Spleen (tissue), 11 donors: ENCODE measurements around the gene DYNLT1. TPM values are rescaled to one million over a fixed set of nuclear protein-coding genes. Genes with fewer than 3 reads are reported as not detected.

Experiments
- DNase-seq: peaks from one replicate; pipeline ENCODE4 v3.0.0-alpha.2; 2020
- H3K27ac ChIP-seq, 8 donors: fragments of 200-600 bp; sonication (generic) in 7 of 8; 1 replicate in 4 of 8; 2 replicates in 4 of 8; pipeline versions ENCODE4 v1.5.0 to v1.8.0; 2016 to 2021; ENCODE audit warnings: inconsistent platforms in 4 of 8, mild to moderate bottlenecking in 4 of 8, moderate library complexity in 1 of 8
- H3K27me3 ChIP-seq, 7 donors: fragments of 200-600 bp; sonication (generic) in 6 of 7; replicated peaks in 1 of 7; 1 replicate in 4 of 7; 2 replicates in 3 of 7; pipeline versions ENCODE4 v1.5.0 to v1.8.0; 2016 to 2021; ENCODE audit warnings: inconsistent platforms in 3 of 7, mild to moderate bottlenecking in 1 of 7
- H3K36me3 ChIP-seq, 6 donors: fragments of 200-600 bp; sonication (generic) in 5 of 6; 1 replicate in 4 of 6; 2 replicates in 2 of 6; pipeline versions ENCODE4 v1.5.0 to v1.8.0; 2016 to 2021; ENCODE audit warnings: inconsistent platforms in 2 of 6
- H3K4me1 ChIP-seq, 6 donors: fragments of 200-600 bp; sonication (generic) in 5 of 6; 1 replicate in 3 of 6; 2 replicates in 3 of 6; pipeline versions ENCODE4 v1.5.0 to v1.8.0; 2016 to 2021; ENCODE audit warnings: inconsistent platforms in 3 of 6
- H3K4me3 ChIP-seq, 8 donors: fragments of 200-600 bp; sonication (generic) in 7 of 8; 1 replicate in 4 of 8; 2 replicates in 4 of 8; pipeline versions ENCODE4 v1.5.0 to v1.8.0; 2016 to 2021; ENCODE audit warnings: inconsistent platforms in 4 of 8, mild to moderate bottlenecking in 4 of 8, moderate library complexity in 2 of 8
- H3K9me3 ChIP-seq, 8 donors: fragments of 200-600 bp; sonication (generic) in 7 of 8; 1 replicate in 4 of 8; 2 replicates in 4 of 8; pipeline versions ENCODE4 v1.5.0 to v1.8.0; 2016 to 2021; ENCODE audit warnings: inconsistent platforms in 4 of 8
- POLR2A ChIP-seq, 3 donors: fragments of 450-650 bp; IDR thresholded peaks; one replicate each; pipeline ENCODE4 v1.5.1; 2017; ENCODE audit warnings: antibody characterized with exemption in 3 of 3, mild to moderate bottlenecking in 1 of 3
- POLR2AphosphoS5 ChIP-seq, 3 donors: sonication (generic); formaldehyde crosslinking; IDR thresholded peaks; one replicate each; pipeline ENCODE4 v1.5.1; 2017; ENCODE audit warnings: antibody characterized with exemption in 3 of 3
- WGBS, 5 donors: extraction: QIAGEN DNeasy Blood & Tissue Kit in 3 of 5; methylation state at CpG; one replicate each; pipeline versions ENCODE4 v1.1.5 to v1.1.7; 2013 to 2018; 5-methylcytosine and 5-hydroxymethylcytosine counted together
- intact Hi-C: fragments of 100-400 bp; cut with DNase I; formaldehyde crosslinking; loops from one replicate; pipeline ENCODE4 v1.15.0; 2023; ENCODE audit warnings: low total_unique reads
- microRNA-seq, 3 donors: library from miRNA; unstranded; fragments of <30 nt; microRNA quantifications; one replicate each; pipeline versions ENCODE4 to v1.1.0, GENCODE V29; 2019 to 2020
- polyA plus RNA-seq, 3 donors: library from polyadenylated mRNA; stranded (reverse); fragments of 200-250 nt; gene quantifications; one replicate each; pipeline ENCODE4 v1.2.1, GENCODE V29; 2013
- small RNA-seq, 4 donors: library from RNA; depleted of rRNA; stranded (forward); fragments of <200 nt; gene quantifications; one replicate each; pipeline ENCODE3, GENCODE V24; 2016
- total RNA-seq, 7 donors: library from RNA; depleted of rRNA in 3 of 7; stranded (reverse); fragments of >200 nt in 3 of 7; fragmentation: NEBNext Ultra II Directional in 4 of 7; extraction: Animal tissue kit (Norgen Biotek cat#: 25700) in 4 of 7; gene quantifications; one replicate each; pipeline versions ENCODE4 v1.1.0 to v1.2.1, GENCODE V29; 2016 to 2021
- TF ChIP-seq, protein P1 (sequence below), 11 experiments: fragments of 200-600 bp in 7 of 11; fragments of 450-650 bp in 4 of 11; sonication (generic) in 4 of 11; IDR thresholded peaks in 8 of 11; conservative IDR thresholded peaks in 3 of 11; 1 replicate in 7 of 11; 2 replicates in 4 of 11; pipeline versions ENCODE4 v1.4.0 to v1.8.0; 2016 to 2021; ENCODE audit warnings: antibody characterized with exemption in 11 of 11, inconsistent platforms in 4 of 11, mild to moderate bottlenecking in 1 of 11
- donor health status: healthy with polysubstance abuse.
- donor health status: DM: no; HTN: no; CAD: no; lungs with moderate emphysema.
- donor health status: DM: no; HTN: no; CAD: no.
- donor health status: Bipolar disorder and iron deficiency.
- donor health status: healthy.
- donor health status: DM: no; HTN: no; CAD: no.
- donor health status: DM: yes; HTN: yes; CAD: no.

DYNLT1 gene
- total and polyA plus RNA-seq, 10 donors: 61.3 to 131 (median 75.8) TPM

DNA sequence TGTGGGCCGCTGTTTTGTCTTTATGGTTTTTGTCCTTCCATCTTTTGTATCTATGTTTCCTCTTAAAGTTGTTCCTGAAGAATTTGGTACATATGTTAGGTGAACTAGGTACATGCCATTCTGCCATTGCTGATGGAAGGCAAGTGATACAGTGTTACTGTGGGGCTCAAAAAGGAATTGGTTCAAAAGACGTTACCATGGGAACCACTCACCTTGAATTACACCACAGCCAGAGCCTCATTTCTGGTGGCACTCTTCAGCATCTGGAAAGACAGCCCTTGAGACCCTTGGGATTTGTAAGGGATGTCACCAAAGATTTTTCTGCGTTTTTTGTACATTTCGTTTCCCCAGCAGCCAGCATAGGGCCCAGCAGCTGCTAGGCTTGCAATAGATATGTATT lies 52.7 kb downstream of the DYNLT1 start:
- Histone ChIP-seq H3K4me1 (no peaks in the 10 kb centered on the region), H3K36me3 (peaks cover 0 to 100% (median 69%) of the 10 kb centered on the region in 6 donors), H3K4me3 (no peak overlapping the region), H3K27ac (no peak overlapping the region), H3K9me3 (no peaks in the 10 kb centered on the region), H3K27me3 (no peaks in the 10 kb centered on the region)
- 91 to 98% (median 95%) methylated on average over 4 of the region's 4 CpGs for WGBS, 5 donors
- TF ChIP-seq, protein P1, sequence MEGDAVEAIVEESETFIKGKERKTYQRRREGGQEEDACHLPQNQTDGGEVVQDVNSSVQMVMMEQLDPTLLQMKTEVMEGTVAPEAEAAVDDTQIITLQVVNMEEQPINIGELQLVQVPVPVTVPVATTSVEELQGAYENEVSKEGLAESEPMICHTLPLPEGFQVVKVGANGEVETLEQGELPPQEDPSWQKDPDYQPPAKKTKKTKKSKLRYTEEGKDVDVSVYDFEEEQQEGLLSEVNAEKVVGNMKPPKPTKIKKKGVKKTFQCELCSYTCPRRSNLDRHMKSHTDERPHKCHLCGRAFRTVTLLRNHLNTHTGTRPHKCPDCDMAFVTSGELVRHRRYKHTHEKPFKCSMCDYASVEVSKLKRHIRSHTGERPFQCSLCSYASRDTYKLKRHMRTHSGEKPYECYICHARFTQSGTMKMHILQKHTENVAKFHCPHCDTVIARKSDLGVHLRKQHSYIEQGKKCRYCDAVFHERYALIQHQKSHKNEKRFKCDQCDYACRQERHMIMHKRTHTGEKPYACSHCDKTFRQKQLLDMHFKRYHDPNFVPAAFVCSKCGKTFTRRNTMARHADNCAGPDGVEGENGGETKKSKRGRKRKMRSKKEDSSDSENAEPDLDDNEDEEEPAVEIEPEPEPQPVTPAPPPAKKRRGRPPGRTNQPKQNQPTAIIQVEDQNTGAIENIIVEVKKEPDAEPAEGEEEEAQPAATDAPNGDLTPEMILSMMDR (IDR thresholded peaks at IDR 0.05 in 8 of 11, conservative IDR thresholded peaks at IDR 0.05 in 3 of 11): no peak
- TF ChIP-seq POLR2A (IDR thresholded peaks at IDR 0.05): no peak
- TF ChIP-seq POLR2AphosphoS5 (IDR thresholded peaks at IDR 0.05): no peak
- intact Hi-C loops: no loop called here
- DNase-seq: no peak

DNA sequence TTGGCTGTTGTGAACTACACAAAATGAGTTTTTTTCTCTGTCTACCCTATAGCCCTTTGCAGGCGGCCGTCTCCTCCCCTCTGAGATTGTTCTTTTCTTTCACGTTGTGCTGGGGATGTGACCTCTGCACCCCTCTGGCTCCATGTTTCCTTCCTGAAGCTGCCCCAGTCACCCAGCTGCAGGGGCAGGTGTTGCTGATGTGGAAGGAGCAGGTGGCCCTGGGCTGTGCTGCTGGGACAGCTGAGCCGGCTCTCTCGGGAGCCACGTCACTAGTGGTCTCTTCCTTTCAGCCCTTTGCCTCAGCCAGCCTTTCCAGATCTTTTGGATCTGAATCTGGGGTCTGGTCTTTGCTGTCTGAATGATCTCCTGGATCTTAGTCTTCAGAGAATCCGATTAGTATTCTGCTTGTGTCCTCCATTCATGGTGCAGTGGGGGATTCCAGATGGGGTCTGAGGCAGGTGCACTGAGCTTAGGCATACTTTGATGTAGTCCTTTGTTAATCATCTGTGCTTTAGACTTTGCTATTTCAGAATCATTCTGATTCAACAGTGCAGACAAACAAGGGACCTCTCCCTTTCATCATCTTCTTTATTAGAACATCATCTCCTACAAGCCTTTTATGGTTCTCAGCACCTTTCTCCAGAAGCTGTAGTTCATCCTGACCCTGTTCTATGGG lies 53.3 kb downstream of the DYNLT1 start:
- Histone ChIP-seq H3K4me3 (no peak overlapping the region), H3K36me3 (peaks cover 0 to 100% (median 75%) of the 10 kb centered on the region in 6 donors), H3K27ac (no peak overlapping the region), H3K9me3 (no peaks in the 10 kb centered on the region), H3K4me1 (no peaks in the 10 kb centered on the region), H3K27me3 (no peaks in the 10 kb centered on the region)
- WGBS, 5 donors: 70 to 82% (median 78%) methylated on average over 7 of the region's 7 CpGs
- TF ChIP-seq POLR2A (IDR thresholded peaks at IDR 0.05) (no peak), POLR2AphosphoS5 (IDR thresholded peaks at IDR 0.05) (peak in 1 of 3 donors; percentile 21)
- intact Hi-C loops: no loop called here
- DNase-seq: no peak

DNA sequence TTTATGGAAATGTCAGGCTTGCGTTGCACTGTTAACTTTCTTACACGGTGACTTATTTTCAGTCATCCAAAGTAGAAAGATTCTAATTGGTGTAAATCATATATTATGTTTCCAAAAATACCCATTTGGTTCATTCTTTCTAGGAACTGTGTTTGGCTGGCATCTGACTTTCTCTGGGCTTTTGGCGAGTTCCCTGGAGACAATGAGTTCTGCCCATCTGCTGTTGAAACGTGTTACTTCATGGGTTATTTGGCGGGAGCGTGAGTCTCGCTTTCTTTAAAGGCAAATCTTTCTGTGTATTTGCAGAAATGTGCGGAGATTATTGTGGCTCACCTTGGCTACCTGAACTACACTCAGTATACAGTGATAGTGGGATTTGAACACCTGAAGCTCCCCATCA lies 55.2 kb downstream of the DYNLT1 start:
- no peak overlapping the region for H3K4me3 ChIP-seq
- H3K27ac ChIP-seq: no peak overlapping the region
- intact Hi-C loops: no loop called here
- H3K27me3 ChIP-seq: no peaks in the 10 kb centered on the region
- no peaks in the 10 kb centered on the region for H3K9me3 ChIP-seq
- H3K36me3 ChIP-seq: peaks cover 2 to 99% (median 84%) of the 10 kb centered on the region in 6 donors
- no peak for DNase-seq
- 94 to 96% (median 96%) methylated on average over 8 of the region's 8 CpGs for WGBS, 5 donors
- H3K4me1 ChIP-seq: no peaks in the 10 kb centered on the region
- TF ChIP-seq POLR2AphosphoS5 (IDR thresholded peaks at IDR 0.05) (no peak), POLR2A (IDR thresholded peaks at IDR 0.05) (no peak)
- TF ChIP-seq, protein P1 (IDR thresholded peaks at IDR 0.05 in 8 of 11, conservative IDR thresholded peaks at IDR 0.05 in 3 of 11): no peak

DNA sequence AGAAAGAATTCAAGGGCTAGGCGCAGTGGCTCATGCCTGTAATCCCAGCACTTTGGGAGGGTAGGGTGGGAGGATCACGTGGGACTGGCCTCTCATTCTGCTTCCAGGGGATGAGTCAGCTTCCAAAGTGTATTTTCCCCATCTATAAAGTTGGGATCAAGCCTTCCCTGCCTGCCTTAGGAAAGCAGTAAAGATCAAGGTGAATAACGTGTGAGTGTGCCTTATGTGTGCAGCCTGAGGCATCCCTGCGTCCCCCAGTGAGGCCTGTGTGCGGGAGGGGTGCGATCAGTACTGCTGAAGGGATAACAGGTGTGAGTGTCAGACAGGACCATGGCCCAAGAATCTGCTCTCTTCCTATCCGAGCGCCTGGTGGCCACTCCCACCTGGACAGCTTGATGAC lies 57.9 kb downstream of the DYNLT1 start:
- H3K27ac ChIP-seq: no peak overlapping the region
- no peak for DNase-seq
- H3K4me1 ChIP-seq: no peaks in the 10 kb centered on the region
- no peaks in the 10 kb centered on the region for H3K9me3 ChIP-seq
- H3K27me3 ChIP-seq: no peaks in the 10 kb centered on the region
- WGBS, 5 donors: 96 to 98% (median 97%) methylated on average over 4 to 8 of the region's 8 CpGs
- intact Hi-C loops: no loop called here
- TF ChIP-seq, protein P1 (IDR thresholded peaks at IDR 0.05 in 8 of 11, conservative IDR thresholded peaks at IDR 0.05 in 3 of 11): no peak
- TF ChIP-seq POLR2AphosphoS5 (IDR thresholded peaks at IDR 0.05) (no peak), POLR2A (IDR thresholded peaks at IDR 0.05) (no peak)
- peaks cover 2 to 98% (median 76%) of the 10 kb centered on the region in 6 donors for H3K36me3 ChIP-seq
- H3K4me3 ChIP-seq: no peak overlapping the region

Small RNA genes within 50 kb of the gene (microRNA-seq; reads per million reads assigned to microRNA genes)
- 0 reads per million in 3 donors for gene MIR7161

Small RNA genes within 50 kb of the gene (small RNA-seq; reads per million reads assigned to genes)
- gene MIR7161: 0 reads per million in 4 donors

Other genes with a start within 250 kb of the DYNLT1 start
- 10 to 100 TPM; 19.9 to 39.4 (median 25.7) TPM for gene TMEM181, start 84.7 kb downstream of the DYNLT1 start, total RNA-seq
- 10 to 100 TPM in 1 of 3 donors, 1 to 10 TPM in 2; 7.0 to 10.9 (median 8.3) TPM for gene TMEM181, start 84.7 kb downstream of the DYNLT1 start, polyA plus RNA-seq
- gene SYTL3, start 5.3 kb upstream of the DYNLT1 start, total RNA-seq: 10 to 100 TPM; 13.2 to 48.3 (median 19.5) TPM
- gene SYTL3, start 5.3 kb upstream of the DYNLT1 start, polyA plus RNA-seq: 1 to 10 TPM; 5.9 to 8.5 (median 6.4) TPM
- 100 to 1,000 TPM; 101 to 153 (median 121) TPM for gene EZR, start 174.6 kb upstream of the DYNLT1 start, total RNA-seq
- gene EZR, start 174.6 kb upstream of the DYNLT1 start, polyA plus RNA-seq: 100 to 1,000 TPM in 2 of 3 donors, 10 to 100 TPM in 1; 78.0 to 121 (median 106) TPM